Testis (tissue), 3 donors: Measurements from ENCODE around the gene DGKH. TPM values are rescaled to one million over a fixed set of nuclear protein-coding genes. Genes with fewer than 3 reads are reported as not detected.

Experiments
- DNase-seq: peaks from one replicate; pipeline ENCODE4 v3.0.0-alpha.2; 2019
- H3K27ac ChIP-seq, 2 donors: fragments of 200-600 bp; sonication (generic); one replicate each; pipeline ENCODE4 v1.5.1; 2019
- H3K27me3 ChIP-seq: fragments of 200-600 bp; sonication (generic); one replicate; pipeline ENCODE4 v1.5.1; 2019
- H3K36me3 ChIP-seq: fragments of 200-600 bp; sonication (generic); one replicate; pipeline ENCODE4 v1.5.1; 2017; ENCODE audit warnings: low read depth; ENCODE audit errors: missing control alignments
- H3K4me1 ChIP-seq: fragments of 200-600 bp; sonication (generic); one replicate; pipeline ENCODE4 v1.5.1; 2019
- H3K4me3 ChIP-seq, 2 donors: fragments of 200-600 bp; sonication (generic); one replicate each; pipeline ENCODE4 v1.5.1; 2017 to 2019
- H3K9me3 ChIP-seq: fragments of 200-600 bp; sonication (generic); one replicate; pipeline ENCODE4 v1.5.1; 2017
- CTCF ChIP-seq, 3 experiments: fragments of 450-650 bp in 2 of 3; fragments of 200-600 bp in 1 of 3; sonication (generic) in 1 of 3; IDR thresholded peaks; one replicate each; pipeline ENCODE4 v1.5.1; 2016 to 2019; ENCODE audit warnings: antibody characterized with exemption in 3 of 3, mild to moderate bottlenecking in 2 of 3, moderate library complexity in 1 of 3
- POLR2A ChIP-seq: fragments of 450-650 bp; IDR thresholded peaks from one replicate; pipeline ENCODE4 v1.6.1; 2017; ENCODE audit warnings: antibody characterized with exemption, mild to moderate bottlenecking, moderate library complexity
- WGBS, 2 donors: methylation state at CpG; one replicate each; pipeline ENCODE4 v1.1.5; 2018; 5-methylcytosine and 5-hydroxymethylcytosine counted together
- intact Hi-C: fragments of 100-400 bp; cut with DNase I; formaldehyde crosslinking; loops from one replicate; pipeline ENCODE4 v1.15.1; 2023; ENCODE audit warnings: low total_unique reads
- polyA plus RNA-seq: library from polyadenylated mRNA; stranded (reverse); fragments of 350-450 nt; fragmentation: Illumina TruSeq; extraction: RNeasy Lipid Tissue Mini Kit (QIAGEN cat#74804); gene quantifications from one replicate; pipeline ENCODE4 v1.2.3, GENCODE V29; 2014; ENCODE audit warnings: low read depth, low replicate concordance; ENCODE audit not compliant: insufficient read depth
- total RNA-seq, 2 donors: library from RNA; depleted of rRNA; stranded (reverse); fragments of >200 nt; gene quantifications; one replicate each; pipeline ENCODE4 v1.2.3, GENCODE V29; 2016

DGKH gene
- total and polyA plus RNA-seq, 3 donors from 2014 or later, result 6.3 to 11.5 (median 9.8) TPM

- Histone ChIP-seq H3K9me3 (no peaks in the 10 kb centered on the region), H3K4me1 (no peaks in the 10 kb centered on the region), H3K27me3 (no peaks in the 10 kb centered on the region), H3K36me3 (no peaks in the 10 kb centered on the region), H3K27ac (no peak overlapping the region), H3K4me3 (no peak overlapping the region)
- 73 to 75% methylated on average over 5 of the region's 5 CpGs for WGBS, 2 donors
- intact Hi-C loops, result loop anchor here (10.0 kb wide), 1 partner anchor 439 kb away; no protein-coding TSS in a partner anchor
- TF ChIP-seq CTCF (IDR thresholded peaks at IDR 0.05) (no peak), POLR2A (no peak)
- no peak for DNase-seq
Observed at GRCh38 chr13:42113478-42113877, 65.0 kb downstream of the DGKH start.

- TF ChIP-seq CTCF (IDR thresholded peaks at IDR 0.05), result no peak
- TF ChIP-seq POLR2A, result no peak
- Histone ChIP-seq H3K36me3 (no peaks in the 10 kb centered on the region), H3K27me3 (no peaks in the 10 kb centered on the region), H3K9me3 (no peaks in the 10 kb centered on the region), H3K27ac (no peak overlapping the region), H3K4me1 (no peaks in the 10 kb centered on the region), H3K4me3 (no peak overlapping the region)
- intact Hi-C loops, result loop anchor here (10.0 kb wide), 1 partner anchor 439 kb away; no protein-coding TSS in a partner anchor
- DNase-seq, result no peak
- 68% methylated on average over 4 of the region's 4 CpGs for WGBS, 2 donors
Observed at GRCh38 chr13:42114278-42114677, 65.8 kb downstream of the DGKH start.

DNA sequence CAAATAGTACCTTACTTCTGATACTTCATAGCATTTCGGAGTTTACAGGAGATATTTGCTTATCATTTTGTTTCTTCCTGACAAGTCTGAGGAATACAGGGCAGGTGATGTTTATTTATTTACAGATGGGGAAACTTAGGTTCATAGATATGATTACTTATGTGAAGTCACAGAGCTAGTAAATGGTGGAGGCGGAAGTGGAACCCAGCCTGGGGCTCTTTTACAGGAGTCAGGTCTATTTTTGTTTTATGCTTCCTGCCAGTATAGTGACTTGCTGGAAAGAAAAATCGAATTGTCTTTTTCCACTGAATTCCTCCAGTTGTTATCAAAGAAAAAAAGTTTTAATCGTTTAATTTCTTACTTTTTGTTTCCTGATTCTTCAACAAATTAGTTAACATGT lies 66.5 kb downstream of the DGKH start:
- H3K36me3 ChIP-seq, result no peaks in the 10 kb centered on the region
- intact Hi-C loops, result loop anchor here (10.0 kb wide), 1 partner anchor 440 kb away; no protein-coding TSS in a partner anchor
- no peaks in the 10 kb centered on the region for H3K27me3 ChIP-seq
- H3K4me1 ChIP-seq, result no peaks in the 10 kb centered on the region
- 67 to 74% methylated on average over 4 of the region's 4 CpGs for WGBS, 2 donors
- DNase-seq, result no peak
- TF ChIP-seq POLR2A, result no peak
- no peak for TF ChIP-seq CTCF (IDR thresholded peaks at IDR 0.05)
- no peak overlapping the region for H3K4me3 ChIP-seq
- H3K27ac ChIP-seq, result no peak overlapping the region
- no peaks in the 10 kb centered on the region for H3K9me3 ChIP-seq

GRCh38 chr13:42116225-42116624 lies 67.8 kb downstream of the DGKH start:
- Histone ChIP-seq H3K27me3 (no peaks in the 10 kb centered on the region), H3K36me3 (no peaks in the 10 kb centered on the region), H3K27ac (no peak overlapping the region), H3K4me1 (no peaks in the 10 kb centered on the region), H3K4me3 (no peak overlapping the region), H3K9me3 (no peaks in the 10 kb centered on the region)
- intact Hi-C loops, result loop anchor here (10.0 kb wide), 1 partner anchor 441 kb away; no protein-coding TSS in a partner anchor
- TF ChIP-seq POLR2A (no peak), CTCF (IDR thresholded peaks at IDR 0.05) (no peak)
- WGBS, 2 donors, result 90 to 91% methylated on average over 2 of the region's 2 CpGs
- no peak for DNase-seq

DNA sequence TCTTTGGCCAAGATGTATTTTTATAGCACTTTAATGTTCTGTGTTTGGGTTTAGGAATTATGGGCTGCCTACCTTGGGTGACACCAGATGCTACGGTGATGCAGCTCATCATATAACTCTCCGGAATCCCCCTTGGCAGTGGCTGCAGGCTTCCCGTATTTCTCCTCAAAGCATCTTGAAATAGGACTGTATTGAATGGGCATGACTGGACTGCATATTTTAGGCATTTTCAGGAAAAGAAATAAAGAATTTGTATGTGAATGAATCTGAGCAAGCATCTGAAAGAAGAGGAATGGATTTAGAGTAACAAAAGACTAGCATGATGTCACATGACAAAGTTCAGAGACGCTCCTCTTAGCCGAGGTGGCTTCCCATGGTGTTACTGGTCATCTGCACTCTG lies 70.6 kb downstream of the DGKH start:
- intact Hi-C loops, result loop anchor here (10.0 kb wide), 1 partner anchor 444 kb away; no protein-coding TSS in a partner anchor
- no peak for TF ChIP-seq CTCF (IDR thresholded peaks at IDR 0.05)
- TF ChIP-seq POLR2A, result no peak
- Histone ChIP-seq H3K4me3 (no peak overlapping the region), H3K4me1 (no peaks in the 10 kb centered on the region), H3K9me3 (no peaks in the 10 kb centered on the region), H3K27me3 (no peaks in the 10 kb centered on the region), H3K36me3 (no peaks in the 10 kb centered on the region), H3K27ac (no peak overlapping the region)
- WGBS, 2 donors, result 87 to 91% methylated on average over 5 of the region's 5 CpGs
- no peak for DNase-seq
